GM19351 (cell line): ENCODE results near the gene ZNF436.

ENCODE experiments used
- ATAC-seq: cut with Tn5 transposase; IDR thresholded peaks from one replicate; pipeline ENCODE4 v1.9.1; 2021; ENCODE audit warnings: mild to moderate bottlenecking, moderate library complexity; ENCODE audit not compliant: unreplicated experiment

ZNF436 gene

GRCh38 chr1:23369335-23370013 is at the start of gene ZNF436:
ZNF436 (minus strand) TSS chr1:23369836; CDS start chr1:23368005, 1,831 bp downstream.
- no peak for ATAC-seq

DNA sequence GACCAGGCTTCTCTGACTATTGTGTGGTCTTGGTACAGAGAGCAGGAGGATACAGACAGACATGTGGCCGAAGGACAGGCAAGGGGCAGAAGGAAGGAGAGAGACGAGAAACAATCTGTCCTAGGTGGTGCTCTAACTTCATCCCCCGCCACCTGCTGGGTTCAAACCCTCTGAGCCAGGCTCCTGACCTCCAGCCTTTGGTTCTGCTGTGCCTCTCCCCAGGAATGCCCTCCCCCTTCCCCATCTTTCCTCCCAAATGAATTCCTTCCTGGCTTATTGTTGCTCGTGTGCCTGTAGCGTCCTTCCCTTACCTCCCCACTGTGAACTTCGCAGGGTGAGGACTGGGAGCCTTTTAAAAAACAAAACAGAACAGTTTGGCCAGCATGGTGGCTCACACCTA is 49.5 kb upstream of the ZNF436 start:
- ATAC-seq, result no peak

GRCh38 chr1:23417570-23417969 is 47.9 kb upstream of the ZNF436 start:
- ATAC-seq, result no peak

DNA sequence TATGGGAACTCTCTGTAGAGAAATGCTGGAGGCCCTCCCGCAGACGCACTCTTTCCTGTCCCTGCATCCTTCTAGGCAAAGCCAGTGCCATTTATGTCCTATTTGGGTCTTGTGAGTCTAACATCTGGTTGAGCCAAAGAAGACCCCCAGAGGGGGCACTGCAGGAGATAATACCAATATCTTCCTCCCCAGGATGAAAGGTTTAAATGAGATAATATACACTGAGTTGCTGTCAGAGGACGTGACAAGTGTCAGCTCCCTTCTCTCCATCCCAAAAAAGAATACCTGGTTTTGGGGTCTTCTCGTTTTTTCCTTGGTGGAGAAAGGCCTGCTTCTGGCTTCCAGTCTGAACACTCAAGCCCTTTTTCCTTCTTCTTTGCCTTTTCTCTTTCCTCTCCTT is 47.3 kb upstream of the ZNF436 start:
- ATAC-seq, result no peak

- ATAC-seq, result no peak
These were observed 39.2 kb upstream of the ZNF436 start for GRCh38 chr1:23408797-23409290.

DNA sequence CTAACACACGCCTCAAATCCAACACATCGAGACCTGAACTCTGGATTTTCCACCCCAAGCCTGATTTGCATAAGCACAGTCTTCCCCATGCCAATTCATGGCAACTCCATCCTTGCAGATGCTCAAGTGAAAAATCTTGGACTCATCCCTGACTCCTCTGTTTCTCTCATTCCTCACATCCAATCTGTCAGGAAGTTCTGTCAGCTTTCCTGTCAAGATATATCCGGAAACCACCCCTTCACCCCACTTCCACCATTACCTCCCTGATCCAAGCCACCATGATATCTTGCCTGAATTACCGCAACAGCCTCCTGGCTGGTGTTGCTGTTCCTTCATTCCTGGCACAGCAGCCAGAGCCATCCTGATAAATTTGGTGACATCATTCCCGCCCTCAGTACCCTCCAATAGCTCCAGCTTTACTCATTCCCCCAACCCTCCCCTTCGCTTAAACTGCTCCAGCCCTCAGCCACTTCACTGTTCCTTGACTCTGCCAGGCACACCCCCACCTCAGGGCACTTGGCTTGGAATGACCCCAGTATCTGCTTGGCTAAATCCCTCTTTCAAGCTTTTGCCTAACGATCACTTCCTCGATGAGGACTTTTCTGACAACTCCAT is 37.5 kb upstream of the ZNF436 start:
- ATAC-seq, result no peak

GRCh38 chr1:23405946-23406345 is 36.3 kb upstream of the ZNF436 start:
- no peak for ATAC-seq

- ATAC-seq, result no peak
These were observed 34.3 kb upstream of the ZNF436 start for GRCh38 chr1:23403735-23404486.

GRCh38 chr1:23403355-23403734 is 33.7 kb upstream of the ZNF436 start:
- ATAC-seq, result no peak

GRCh38 chr1:23403038-23403336 is 33.4 kb upstream of the ZNF436 start:
- no peak for ATAC-seq

DNA sequence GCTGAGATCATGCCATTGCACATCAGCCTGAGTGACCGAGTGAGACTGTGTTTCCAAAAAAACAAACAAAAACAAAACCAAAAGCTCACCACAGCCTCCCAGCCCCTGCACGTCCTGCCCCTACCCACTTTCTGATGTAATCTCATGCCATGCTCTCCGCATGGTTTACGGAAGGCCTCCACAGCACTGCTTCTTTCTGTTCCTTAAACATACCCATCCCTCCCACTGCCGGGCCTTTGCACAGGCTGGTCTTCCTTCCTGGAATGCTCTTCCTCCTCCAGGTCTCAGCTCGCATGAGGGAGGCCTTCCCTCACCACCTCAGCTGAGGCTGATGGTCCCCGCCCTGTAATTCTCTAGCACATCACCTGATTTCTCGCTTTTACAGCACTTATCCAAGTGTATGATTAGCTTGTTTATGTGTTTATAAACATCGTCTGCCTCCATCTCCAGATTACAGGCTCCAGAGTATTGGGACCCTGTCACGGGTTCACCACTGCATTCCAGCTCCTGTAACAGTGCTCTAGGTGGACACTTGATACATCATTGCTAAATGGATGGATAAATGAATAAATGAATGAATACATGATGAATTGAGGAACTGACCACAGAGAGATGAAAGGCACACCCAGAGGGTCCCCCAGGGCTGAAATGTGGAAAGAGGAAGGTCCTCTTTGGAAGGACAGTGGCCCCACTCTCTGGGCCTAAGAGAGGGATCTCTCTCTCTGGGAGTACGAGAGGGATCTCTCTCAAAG is 32.8 kb upstream of the ZNF436 start:
- ATAC-seq, result no peak

DNA sequence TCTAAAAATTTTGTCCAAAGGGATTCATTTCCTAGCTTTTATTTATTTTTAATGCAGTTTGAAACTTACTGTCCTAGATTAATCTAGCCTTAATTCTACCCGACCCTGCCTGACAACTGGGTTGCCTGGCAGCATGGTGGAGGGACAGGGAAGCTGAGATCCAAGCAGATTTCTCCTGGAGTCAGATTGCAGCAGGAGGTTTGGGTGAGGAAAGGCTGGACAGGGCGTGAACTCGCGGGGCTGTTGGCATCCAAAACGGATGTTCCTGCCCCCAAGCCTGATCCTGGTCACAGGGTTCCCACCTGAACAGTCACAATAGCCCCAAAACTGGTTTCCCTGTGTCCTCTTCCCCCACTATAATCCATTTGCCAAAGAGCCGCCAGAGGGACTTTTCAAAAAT is 31.7 kb upstream of the ZNF436 start:
- ATAC-seq, result no peak

GRCh38 chr1:23400324-23401114 is 30.9 kb upstream of the ZNF436 start:
- ATAC-seq, result no peak

DNA sequence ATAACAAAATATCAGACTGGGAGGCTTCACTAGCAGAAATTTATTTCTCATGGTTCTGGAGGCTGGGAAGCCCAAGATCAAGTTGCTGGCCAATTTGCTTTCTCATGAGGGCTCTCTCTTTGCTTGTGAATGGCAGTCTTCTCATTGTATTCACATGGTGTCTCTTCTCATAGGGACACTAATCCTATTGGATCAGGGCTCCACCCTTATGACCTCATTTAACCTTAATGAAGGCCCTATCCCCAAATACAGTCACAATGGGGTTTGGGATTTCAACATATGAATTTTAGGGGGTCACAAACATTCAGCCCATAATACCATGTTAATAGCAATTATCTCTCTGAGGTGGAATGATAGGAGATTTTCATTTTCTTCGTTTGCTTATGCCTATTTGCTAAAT is 29.6 kb upstream of the ZNF436 start:
- no peak for ATAC-seq

DNA sequence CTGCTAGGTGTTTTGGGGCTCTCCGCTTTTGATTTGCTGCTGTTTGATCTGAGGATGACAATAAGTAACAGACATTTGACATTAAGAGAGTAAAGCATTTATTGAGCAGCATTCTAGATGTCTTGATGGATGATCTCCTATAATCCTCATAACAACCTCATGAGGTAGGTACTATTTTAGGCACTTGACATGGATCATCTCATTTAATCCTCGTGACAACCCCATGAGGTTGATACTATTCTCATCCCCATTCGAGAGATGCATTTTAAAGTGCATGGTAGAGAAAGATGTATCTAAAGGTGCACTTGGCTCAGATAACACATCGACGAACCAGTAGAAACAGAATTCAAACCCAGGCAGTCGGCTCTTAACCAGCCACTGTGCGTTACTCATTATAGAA is 28.3 kb upstream of the ZNF436 start:
- ATAC-seq, result no peak

DNA sequence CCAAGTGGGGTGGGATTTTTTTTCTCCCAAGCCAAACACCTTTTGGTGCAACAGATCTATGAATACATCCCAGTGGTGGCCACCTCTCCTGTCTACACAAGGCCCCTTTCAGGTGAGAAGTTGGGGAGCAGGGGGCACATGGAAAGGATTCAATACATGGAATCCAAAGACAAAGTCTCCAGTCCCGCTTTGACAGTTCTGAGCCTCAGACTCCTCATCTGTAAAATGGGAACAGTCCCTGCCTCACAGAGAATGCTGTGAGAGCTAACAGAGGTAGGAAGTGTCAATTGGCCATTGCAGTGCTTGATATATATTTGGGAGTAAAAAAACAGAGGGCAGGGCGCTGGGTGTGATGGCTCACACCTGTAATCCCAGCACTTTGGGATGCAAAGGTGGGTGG is 26.7 kb upstream of the ZNF436 start:
- no peak for ATAC-seq

- ATAC-seq, result no peak
These were observed 26.2 kb upstream of the ZNF436 start for GRCh38 chr1:23395849-23396248.

DNA sequence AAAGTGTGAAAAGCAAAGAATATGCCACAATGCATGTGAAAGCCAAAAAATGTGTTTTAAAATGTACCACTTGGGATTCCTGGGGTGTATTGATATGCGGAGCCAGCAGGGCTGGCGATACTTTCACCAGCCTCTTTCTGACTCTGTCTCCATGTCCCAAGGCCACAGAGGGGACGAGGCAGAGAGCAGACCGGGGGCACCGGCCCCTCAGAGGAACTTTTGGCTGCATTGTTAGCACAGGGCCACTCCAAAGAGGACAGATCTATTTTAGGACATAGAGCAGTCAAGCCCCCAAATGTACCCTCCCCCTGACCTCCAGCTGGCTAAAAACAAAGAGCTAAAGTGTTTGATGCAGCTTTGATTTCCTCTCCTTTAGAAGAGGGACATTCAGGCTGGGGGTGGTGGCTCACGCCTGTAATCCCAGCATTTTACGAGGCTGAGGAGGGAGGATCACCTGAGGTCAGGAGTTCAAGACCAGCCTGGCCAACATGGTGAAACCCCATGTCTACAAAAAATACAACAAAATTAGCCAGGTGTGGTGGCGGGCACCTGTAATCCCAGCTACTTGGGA is 25.6 kb upstream of the ZNF436 start:
- ATAC-seq, result no peak

GRCh38 chr1:23394684-23395083 is 25.0 kb upstream of the ZNF436 start:
- ATAC-seq, result no peak

- no peak for ATAC-seq
These were observed 24.5 kb upstream of the ZNF436 start for GRCh38 chr1:23394181-23394580.
